ENCODE data around the gene ANKS1A.

The ANKS1A gene

DNA sequence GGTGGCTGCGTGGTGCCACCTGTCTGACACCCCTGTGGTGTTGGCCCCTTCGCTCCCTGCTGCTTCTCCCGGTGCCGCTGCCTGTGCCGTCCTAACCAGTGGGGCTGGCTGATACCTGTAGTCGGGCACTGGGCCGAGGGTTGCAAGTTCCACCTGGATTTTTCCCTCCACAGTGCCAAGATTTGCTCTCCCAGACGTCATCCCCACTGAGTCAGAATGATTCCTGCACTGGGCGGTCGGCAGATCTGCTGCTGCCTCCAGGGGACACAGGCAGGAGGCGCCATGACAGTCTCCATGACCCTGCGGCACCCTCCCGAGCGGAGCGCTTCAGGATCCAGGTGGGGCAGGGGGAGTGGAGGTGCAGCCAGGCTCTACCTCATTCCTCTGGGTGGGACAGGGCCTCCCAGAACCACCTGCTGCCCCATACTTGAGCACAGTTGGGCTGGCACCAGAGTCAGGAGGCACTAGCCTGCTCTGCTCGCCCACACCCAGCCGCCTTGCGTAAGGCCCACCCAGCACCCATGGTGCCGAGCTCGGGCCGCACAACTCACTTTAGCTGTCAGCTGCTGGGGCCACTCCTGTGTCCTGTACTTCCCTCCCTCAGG, 191.9 kb downstream of the ANKS1A start:
- in situ Hi-C loops (cut with MboI; ENCODE audit: low sequenced_read_pairs) = no loop called here

DNA sequence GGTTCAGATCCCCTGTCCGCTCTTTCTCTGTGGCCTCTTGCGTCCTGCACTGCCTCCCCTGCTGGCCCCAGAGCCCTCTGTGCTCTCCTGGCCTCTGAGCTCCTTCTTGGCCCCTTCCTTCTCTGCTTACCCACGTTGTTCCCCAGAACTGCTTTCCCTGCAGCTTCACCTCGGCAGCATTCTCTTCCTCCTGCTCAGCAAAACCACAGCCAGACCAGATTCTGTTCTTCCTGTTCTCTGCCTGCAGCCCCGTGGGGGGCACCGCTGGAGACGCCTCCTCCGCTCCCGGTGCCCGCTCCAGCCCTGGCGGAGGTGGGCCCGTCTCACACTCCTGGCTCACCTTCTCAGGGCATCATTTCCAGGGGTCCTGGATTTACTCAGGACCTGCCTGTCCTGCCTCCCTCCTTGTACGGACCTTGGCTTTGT, 192.4 kb downstream of the ANKS1A start:
- in situ Hi-C loops (cut with MboI; ENCODE audit: low sequenced_read_pairs) = no loop called here

DNA sequence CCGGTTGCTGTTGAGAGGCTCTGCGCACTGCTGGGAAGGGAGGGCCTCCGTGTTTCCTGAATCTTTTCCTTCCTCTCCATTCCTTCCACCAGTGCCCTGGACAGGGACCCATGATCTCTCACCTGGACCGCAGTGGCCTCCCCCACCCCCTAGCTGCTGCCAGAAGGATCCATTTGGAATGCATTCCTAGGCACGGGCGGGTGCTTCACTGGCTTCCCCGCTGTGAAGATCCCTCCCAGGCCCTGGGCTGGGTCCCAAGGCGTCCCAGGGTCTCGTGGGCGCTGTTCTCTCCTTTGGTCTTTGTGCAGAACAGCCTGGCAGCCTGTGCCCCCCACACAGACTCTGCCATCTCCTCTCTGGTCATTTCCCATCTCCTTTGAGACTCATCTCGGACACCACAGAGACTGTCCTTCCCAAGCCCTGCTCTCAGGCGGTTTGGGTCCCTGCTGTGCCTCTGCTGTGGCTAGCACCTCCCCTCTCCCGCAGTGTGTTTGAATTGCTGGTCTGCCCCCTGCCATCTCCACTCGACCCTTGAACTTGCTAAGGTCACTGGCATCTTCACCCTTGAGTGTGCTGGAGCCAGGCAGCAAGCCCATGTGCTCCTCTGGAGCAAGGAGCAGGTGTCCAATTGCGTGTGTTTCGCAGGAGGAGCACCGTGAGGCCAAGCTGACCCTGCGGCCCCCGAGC, 193.1 kb downstream of the ANKS1A start:
- in situ Hi-C loops (cut with MboI; ENCODE audit: low sequenced_read_pairs) = no loop called here

DNA sequence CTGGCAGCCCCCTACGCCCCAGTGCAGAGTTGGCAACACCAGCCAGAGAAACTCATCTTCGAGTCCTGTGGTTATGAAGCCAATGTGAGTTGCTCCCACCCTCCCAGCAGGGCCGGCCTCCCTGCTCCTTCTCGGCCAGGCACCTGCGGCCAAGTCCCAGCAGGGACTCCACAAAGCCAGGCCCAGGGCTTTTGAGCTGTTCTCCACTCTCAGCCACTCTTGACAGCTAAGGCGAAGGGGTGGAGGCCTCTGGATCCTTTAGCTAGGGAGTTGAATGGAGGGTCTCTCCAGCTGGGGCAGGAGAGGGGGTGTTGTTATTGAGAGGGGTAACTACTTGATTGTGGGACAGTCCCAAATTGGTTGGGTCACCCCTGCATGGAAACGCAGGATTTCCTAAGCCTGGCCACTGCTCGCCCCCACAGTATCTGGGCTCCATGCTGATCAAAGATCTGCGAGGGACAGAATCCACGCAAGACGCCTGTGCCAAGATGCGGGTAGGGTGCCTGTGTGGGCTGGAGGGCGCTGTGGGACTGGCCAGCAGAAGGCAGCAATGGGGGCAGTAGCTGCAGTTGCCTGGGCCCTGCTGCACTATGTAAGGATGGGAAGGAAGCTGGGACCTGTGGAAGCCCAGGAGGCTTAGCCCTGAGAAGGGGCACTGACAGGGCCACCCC, 193.8 kb downstream of the ANKS1A start:
- in situ Hi-C loops (cut with MboI; ENCODE audit: low sequenced_read_pairs) = no loop called here

DNA sequence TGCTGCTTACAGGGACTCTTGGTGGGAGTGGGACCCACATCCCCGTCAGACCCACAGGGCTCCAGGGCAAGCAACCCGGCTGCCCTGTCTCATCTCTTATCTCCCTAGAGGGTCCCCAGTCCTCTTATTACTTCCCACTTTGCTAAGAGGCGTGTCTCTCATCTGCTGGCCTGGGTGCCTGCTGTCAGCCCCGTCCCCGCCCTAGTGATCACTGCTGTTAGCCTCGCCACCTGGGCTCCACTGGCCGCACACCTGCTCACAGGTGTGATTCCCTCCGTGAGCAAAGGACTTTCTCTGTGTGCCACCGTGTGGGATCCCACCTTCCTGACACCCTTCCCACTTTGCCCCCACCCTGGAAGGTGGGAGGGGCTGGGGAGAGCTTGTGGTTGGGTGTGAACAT, 194.5 kb downstream of the ANKS1A start:
- in situ Hi-C loops (cut with MboI; ENCODE audit: low sequenced_read_pairs) = no loop called here

DNA sequence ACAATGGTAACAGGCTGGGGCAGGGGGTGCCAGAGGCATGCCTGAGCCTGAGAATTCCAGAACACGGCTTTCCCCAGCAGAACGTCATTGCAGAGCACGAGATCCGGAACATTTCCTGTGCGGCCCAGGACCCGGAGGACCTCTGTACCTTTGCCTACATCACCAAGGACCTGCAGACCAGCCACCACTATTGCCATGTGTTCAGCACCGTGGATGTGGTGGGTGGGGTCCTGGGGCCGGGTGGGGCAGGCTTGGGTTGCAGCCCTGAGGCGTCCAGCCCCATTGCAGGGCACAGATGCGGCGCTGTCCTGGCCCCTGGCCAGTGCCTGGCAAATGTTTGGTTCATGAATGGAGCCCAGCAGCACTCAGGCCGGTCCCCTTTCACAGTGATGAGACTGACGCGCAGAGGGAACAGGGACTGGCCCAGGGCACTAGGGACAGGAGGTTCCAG, 195.0 kb downstream of the ANKS1A start:
- in situ Hi-C loops (cut with MboI; ENCODE audit: low sequenced_read_pairs) = no loop called here

DNA sequence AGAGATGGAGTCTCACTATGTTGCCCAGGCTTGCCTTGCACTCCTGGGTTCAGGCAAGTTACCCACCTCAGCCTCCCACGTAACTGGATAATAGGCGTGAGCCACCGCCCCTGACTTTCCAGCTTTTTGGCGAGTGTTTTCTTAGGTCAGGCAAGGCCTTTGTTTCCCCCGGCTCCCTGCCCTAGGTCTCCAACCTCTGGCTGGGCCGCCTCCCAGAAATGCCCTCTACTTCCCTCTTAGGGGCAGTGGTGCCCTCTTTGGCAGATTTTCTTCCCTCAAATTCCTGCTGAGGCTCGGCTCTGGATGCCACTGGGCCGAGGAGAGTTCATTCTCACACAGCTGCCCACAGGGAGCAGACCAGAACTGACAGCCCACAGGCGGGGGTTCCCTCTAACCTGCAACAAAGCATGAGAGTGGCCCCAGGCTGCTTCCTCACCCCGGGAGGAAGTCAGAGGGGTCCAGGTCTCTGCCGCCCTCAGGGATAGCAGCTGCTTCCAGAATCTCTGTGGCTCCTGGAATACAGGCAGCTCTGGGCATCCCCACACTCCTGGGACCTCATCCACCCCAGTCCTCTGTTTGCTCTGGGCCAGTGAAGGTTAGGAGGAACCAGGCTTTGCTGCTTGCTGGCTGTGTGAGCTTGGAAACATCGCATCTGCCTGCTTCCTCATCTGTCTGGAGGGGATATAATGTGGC, 195.6 kb downstream of the ANKS1A start:
- in situ Hi-C loops (cut with MboI; ENCODE audit: low sequenced_read_pairs) = no loop called here

DNA sequence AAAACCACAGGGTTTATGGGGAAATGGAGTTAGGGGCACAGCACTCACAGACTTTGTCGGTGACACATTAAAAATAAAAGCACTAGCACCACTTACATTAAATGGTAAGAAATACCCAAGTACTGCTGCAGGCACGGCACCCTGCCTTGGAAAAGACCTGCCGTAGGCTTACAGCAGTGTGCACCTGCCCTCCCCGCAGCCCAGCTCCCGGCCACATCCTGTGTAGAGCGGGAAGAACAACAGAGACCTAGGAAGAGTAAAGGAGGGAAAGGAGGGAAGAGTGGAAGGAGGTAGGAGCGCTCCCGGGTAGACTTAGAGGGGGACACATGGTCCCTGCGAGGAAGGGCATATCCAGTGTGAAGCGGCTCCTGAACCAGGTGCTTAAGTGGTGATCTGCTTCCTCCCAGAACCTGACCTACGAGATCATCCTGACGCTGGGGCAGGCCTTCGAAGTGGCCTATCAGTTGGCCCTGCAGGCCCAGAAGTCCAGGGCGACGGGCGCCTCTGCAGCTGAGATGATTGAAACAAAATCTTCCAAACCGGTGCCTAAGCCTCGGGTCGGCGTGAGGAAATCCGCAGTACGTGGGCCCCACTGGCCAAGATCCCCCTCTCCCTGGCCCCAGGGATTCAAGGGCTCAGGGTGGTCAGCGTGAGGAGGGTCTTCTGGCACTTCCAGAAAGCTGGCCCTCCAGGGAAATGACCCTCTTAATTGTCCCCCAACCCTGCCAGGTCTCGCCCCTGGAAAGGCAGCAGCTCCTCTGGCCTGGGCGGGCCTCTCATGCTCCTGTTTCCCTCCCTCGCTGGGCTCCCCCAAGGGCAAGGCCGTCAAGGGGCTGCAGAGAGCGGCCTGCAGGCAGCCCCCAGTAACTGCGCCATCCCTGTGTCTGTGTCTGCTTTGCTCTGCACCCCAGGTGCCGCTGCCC, 196.6 kb downstream of the ANKS1A start:
- in situ Hi-C loops (cut with MboI; ENCODE audit: low sequenced_read_pairs) = no loop called here

DNA sequence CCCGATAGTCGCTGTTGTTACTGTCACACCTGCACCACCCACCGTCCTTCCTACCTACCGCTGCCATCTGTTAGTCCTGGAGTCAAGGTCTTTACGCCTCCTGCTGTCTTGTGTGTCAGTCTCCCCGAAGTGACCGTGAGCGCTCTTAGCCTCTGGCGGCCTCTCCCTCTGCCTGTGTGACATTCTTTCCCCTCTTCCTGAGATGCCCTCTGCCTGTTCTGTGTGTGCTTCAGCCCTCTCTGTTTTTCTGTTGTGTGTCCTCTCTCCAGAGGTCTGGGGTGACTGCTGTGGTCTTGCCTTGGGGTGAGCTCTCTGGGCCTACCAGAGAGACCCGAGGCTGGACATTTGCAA, 197.2 kb downstream of the ANKS1A start:
- in situ Hi-C loops (cut with MboI; ENCODE audit: low sequenced_read_pairs) = no loop called here

DNA sequence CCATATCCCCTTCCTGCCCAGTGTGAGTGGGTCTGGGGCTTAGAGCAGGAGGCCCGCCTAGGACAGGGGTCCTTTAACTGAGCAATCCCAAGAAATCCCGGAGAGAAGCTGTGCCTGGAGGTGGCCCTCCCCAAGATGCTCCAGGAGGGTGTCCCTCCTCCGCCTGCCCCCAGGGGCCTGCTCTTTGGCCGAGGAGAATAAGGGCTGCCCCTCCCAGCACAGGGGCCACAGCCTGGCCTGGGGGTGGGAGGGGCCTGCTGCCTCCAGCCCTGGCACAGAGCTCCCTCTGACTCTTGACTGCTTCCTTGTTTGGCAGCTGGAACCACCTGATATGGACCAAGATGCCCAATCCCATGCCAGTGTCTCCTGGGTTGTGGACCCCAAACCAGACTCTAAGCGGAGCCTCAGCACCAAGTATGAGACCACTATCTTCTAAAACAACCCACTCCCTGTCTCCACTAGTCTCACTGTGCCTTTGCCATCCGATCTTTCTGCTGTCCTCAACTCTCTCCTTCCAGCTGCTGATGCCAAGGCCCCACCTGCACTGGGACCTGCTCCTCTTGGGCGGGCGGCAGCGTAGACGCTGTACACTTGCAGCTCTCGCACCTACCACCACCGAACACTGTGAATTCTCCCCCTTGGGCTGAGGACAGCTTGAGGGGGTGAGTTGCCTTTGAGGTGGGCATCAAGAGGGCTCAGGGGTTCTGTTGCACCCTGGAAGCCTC, 197.7 kb downstream of the ANKS1A start:
- in situ Hi-C loops (cut with MboI; ENCODE audit: low sequenced_read_pairs) = no loop called here

DNA sequence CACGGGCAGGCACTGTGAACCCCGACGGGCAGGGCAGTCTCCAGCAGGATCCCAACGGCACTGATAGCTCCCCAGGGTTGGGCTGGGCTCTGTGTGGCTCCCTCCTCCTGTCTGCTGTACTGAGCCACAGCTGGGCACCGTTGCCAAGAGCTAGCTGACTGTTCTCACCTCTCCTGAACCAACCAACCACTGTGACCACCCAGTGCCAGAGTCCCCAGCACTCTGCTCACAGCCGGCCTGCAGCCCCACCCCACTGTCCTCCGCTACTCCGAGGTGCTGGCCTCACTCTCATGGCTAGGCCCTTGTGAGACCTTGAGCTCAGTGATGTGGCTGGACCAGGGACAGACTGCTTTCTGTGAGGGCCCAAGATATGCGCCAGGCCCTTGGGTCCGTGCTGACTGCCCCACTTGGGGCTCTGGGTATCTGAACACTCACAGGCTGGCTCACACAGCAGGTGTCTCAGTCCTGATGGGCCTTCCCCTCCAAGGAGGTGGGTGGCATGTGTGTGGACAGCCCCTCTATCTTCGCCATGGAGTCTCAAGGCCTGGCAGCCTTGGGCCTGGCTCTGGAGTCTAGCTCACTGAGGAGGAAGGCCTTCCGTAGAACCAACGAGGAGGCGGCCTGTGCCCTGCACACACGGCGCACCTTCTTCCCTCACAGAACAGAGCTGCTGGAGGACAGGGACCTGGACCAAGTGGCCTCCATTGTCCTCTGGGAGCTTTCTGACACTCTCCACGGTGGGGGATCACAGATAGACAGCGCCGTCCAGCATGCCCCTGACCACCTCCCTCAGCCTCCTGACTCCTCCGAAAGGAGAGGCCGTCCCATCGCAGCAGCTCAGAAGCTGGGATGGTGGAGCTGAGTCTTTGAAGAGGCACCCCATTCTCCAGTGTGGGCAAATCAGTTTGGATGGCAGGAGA, 198.6 kb downstream of the ANKS1A start:
- in situ Hi-C loops (cut with MboI; ENCODE audit: low sequenced_read_pairs) = no loop called here

DNA sequence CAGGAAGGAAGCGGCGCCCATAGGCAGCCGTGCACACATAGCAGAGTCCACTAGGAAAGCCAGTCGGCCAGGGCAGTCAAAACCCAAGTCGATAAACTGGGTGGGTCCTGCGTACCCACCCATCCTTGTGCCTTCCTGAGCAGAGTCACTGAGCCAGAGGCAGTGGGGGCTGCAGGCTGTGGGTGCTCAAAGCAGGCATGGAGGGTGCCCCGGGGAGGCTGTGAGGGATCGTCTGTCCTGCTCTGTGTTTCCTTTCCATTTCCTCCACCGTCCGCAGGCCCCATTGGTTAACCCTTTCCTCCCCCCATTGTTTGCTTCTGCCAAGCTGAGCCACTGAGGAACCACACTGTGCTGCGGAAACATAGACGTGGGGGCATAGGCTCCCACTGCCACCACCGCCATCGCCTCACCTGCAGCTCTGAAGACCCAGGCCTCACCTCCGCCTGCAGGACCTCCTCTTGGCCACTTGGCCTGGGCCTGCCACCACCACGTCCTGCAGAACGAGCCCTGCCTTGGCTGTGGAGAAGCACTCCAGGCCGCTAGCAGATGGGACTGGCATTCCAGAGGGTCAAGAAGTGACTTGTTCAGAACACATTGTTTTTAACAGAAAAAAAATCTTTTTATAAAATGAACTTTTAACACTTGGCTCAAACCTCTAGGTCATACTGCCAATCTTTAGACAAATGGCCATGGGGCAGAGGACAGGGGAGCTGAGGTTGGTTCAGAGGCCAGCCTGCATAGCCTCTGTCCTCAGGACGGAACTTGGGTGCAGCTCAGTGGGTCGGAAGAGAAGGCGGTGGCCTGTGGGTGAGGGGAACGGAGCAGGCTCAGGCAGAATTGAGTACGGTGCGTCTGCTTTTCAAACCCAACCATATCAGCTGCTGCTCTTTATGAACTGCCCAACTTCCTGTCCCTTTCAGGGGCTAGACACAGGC, 199.5 kb downstream of the ANKS1A start:
- in situ Hi-C loops (cut with MboI; ENCODE audit: low sequenced_read_pairs) = no loop called here

DNA sequence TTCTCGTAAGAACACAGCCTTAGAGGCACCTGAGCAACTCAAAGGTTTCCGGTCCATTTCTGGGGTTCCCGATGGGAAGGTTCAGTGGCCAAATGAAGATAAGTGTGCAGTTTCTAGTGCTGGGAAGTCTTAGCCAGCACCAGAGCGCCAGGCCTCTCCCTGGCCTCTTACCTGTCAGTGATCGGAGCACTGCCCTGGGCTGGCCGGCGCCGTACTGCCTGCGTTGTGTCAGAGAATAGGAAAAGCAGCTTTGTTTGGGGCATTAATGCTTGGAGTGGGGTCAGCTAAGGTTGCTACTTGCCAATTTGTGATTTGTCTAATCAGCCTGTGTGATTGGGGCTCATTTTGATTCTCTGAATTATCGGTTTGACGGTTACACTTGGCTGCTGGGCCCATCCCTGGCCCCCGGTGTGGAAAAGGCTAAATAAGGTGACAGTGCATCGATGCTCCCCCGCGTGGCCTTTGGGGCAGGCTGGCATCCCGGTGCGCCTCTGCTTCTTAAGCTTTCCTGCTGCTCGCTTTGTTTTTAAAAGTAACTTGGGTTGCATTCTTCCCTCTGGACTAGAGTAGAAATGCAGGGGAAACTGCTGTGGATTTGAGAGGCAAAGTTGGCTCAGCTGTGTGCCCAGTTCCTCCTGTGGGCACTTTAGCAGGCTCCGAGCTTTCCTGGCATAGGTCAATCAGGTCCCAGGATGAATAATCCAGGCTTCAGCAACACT, 200.3 kb downstream of the ANKS1A start:
- in situ Hi-C loops (cut with MboI; ENCODE audit: low sequenced_read_pairs) = no loop called here

DNA sequence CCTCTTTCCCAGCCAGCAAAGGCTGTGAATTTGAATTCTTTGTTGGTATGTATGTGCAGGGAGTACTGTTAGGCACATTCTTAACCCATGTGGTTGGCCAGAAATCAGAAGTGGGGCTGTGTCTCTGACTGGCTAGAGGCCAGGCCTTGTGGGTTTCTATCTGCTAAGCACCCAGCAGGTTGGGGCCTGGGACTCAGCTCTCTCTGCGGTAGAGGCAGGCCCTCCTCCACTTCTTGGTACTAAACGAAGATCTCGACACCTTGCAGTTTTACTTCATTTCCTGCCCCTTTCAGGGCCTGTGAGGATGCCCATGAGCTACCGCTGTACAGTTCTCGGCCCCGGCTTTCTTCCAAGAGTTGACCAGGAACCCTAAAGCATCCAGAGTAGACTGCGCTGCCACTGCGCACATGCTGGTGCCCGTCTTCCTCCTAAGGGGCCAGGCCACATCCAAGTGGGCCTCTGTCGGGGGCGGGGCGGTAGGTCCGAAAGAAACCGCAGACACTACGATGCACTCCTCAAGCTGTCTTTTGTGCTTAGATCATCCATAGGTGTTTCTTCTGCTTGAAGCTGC, 201.0 kb downstream of the ANKS1A start:
- in situ Hi-C loops (cut with MboI; ENCODE audit: low sequenced_read_pairs) = no loop called here

DNA sequence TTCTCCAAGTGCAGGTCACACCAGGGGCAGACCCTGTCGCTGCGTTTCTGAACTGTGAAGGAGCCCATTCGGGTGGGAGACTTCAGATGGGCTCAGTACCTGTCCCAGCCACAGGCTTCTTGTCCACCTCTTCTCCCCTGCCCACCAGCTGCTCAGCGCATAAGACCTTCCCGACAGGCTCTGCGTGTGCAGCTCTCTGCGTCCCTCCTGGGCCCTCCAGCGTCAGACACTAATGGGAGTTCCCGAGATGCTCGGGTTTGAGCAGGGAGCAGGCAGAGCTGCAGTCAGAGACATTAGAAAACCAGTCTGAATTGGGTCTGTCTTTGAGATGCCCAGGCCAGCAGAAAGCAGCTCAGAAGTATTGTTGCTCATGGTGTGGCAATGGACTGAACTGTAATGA, 201.7 kb downstream of the ANKS1A start:
- in situ Hi-C loops (cut with MboI; ENCODE audit: low sequenced_read_pairs) = no loop called here

DNA sequence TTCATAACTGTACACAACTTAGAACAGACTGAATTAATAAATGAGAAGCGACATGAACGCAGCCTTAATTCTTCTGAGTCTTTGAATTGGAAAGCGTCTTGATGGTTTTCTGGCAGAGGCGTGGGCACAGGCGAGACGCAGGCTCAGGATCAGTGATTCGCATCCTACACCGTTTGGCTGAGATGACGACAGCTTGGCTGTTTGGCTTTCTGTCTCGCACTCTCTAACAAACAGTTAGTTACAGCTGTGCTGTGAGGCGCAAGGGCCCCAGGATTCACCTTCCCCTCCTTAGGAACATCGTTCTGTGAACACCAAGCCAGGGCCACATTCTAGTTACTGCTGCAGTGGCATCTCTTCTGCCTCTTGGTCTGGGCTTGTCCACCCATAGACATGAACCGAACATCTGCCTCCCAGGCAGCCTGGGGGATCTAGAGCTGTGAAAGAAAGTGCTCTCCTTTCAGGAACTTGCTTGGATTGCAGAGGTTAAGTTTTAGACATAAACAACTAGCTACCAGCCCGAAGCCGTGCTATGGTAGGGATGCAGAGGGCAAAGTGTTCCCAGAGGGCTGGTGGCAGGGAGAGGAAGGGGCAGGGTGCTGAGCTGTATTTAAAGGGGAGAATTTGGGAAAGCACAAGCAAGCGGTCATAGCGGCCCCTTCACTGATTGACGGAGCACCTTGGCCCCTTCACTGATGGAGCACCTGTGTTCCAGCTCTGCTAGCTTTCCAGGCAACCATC, 202.5 kb downstream of the ANKS1A start:
- in situ Hi-C loops (cut with MboI; ENCODE audit: low sequenced_read_pairs) = no loop called here

Measured in hTERT RPE-1 (cell line).